Stimulated activated CD4-positive, alpha-beta T cell treated with anti-CD3 and anti-CD28 coated beads, Interleukin-1b, Interleukin-23, amount 100 ng/mL, for 4 hours (primary cell): Measurements from ENCODE around the gene PRR35.

ENCODE experiments used
- DNase-seq, 2 donors: peaks; one replicate each; pipeline ENCODE4 v3.0.0-alpha.2; 2020; ENCODE audit warnings: low read depth in 2 of 2

The PRR35 gene

DNA sequence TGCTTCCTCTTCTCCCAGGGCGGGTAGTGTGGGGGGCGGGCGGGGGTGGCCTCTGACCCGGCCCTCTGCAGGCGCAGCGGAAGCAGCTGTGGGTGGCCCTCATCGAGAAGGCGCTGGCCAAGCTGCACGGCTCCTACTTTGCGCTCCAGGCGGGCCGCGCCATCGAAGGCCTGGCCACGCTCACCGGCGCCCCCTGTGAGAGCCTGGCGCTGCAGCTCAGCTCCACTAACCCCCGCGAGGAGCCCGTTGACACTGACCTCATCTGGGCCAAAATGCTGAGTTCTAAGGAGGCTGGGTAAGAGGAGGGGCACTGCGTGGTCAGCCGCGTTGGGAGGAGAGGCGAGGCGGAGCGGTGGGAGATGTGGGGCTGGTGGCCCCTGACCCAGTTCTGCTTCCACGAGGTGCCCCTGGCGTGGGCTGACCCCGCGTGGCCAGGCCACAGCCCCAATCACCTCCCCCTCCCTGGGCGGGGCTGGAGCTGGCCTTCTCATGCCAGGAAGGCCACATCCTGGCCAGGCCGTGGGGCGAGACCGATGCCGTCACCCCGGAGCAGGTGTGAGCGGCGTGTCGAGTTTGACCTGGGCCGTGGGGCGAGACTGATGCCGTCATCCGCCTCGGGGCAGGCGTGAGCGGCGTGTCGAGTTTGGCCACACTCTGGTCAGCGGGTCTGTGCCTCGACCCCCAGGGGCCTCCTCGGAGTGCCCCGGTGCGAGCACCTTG, 10.5 kb upstream of the PRR35 start:
- no peak for DNase-seq

GRCh38 chr16:551210-551609, 9.0 kb upstream of the PRR35 start:
- DNase-seq: no peak

GRCh38 chr16:552171-552570, 8.0 kb upstream of the PRR35 start:
- no peak for DNase-seq

GRCh38 chr16:553601-554296, 6.4 kb upstream of the PRR35 start:
- DNase-seq: no peak

GRCh38 chr16:554297-554621, 5.9 kb upstream of the PRR35 start:
- DNase-seq: no peak

DNA sequence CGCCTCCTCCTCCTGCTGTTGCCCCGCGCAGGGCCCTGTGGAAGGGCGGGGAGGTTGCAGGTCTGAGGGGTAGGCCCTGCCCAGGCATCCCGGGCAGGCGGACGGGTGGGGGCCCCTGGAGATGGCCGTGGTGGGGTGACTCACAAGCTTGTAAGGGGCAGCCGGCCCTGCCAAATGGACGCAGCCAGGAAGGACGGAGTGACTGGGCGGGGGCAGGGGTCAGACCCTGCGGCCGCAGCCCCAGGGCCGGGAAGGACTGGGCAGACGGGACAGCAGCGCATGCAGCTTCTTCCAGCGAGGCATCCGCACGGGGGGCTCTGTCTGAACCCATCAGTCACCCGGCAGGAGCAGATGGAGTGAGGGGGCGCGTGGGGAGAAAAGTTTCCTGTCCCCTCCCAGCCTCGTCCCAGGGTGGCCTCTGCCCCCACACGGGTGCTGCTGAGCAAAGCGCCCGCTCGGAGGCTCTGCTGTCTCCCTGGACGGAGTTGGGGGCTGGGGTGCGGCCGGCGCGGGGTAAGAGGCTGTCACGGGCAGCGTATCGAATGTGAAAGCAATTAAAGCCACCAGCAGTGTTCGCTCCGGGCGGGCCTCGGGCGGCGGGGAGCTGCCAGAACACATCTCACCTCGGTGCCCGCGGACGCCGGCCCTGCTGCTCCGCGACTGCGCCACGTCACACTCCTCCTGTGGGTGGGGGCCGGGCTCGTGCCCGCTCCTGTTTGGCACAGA, 5.4 kb upstream of the PRR35 start:
- no peak for DNase-seq

DNA sequence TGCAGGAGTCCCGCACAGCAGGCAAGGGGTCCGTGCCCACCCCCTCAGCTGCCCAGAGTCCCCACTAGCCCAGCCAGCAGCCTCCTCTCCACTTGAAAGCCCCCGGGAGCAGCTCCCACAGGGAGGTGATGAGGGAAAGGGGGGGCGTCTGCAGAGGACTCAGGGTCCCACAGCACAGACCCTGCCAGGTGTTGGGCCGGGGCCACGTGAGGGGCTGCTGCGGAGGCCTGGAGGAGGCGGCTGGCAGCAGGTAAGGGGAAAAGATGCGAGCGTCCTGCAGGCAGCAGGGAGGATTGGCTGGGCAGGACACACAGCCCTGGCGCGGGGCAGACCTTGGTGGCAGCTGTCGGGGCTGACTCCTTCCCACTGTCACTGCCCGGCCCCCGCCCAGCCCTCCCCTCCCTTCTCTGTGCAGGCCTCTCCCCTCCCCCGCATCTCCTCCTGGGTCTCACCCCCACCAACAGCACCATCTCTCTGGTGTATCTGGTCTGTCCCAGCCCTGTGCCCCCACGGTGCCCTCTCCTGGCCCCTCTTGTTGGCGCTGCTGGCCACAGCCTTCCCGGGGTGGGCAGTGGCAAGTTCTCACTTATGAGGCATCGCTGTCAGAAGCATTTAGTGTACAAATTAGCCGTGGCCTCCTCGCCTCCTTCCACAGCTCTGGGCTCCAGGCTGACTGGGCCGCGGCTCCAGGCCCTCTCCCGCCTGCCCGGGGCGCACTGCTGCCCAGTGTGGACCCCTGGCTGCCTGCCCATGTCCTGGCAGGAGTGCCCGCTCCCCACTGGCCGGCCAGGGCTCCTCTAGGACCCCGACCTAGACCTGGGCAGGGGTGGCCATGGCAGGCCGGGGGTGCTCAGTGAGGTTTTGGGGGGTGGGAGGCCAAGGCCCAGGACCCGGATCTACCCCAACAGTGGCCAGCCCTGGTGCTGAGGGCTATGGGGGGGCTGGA, 4.4 kb upstream of the PRR35 start:
- DNase-seq: no peak

- no peak for DNase-seq
Observed at GRCh38 chr16:556474-557173, 3.6 kb upstream of the PRR35 start.

DNA sequence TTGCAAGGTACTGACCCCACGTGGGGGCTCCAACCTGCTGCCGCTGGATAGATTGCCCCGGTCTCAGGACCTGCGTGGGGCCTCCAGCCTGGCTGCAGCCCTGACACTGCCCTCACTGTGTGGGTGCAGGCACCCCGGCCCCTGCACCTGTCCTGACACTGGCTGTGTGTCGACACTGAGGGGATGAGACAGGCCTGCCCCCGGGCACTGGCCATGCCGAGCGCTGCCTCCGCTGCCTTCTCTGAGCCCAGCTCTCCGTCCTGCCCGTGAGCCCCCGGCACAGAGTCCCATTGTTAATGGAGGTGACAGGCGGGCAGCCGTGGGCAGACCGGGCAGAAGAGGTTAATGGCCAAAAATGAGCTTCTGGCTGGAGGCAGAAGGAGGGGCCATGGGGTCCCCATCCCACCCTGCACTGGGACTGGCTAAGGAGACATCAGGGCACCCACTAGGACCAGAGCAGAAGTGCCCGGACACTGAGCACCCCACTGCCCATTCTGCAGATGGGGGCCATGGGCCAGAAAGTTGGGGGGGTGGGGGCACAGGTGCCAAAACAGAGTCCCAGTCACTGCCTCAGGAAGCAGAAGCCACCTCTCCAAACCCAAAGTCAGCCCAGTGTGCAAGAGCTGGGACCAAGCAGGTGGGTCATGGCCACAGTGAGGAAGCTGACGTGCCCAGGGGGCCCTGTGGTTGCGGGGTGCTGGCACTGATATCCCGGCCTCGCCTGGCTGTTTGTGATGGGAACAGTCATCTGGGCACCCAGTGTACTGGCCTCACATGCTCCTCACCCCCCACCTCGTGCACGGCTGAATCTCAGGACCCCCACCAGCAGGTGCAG, 2.5 kb upstream of the PRR35 start:
- no peak for DNase-seq

- no peak for DNase-seq
Observed at GRCh38 chr16:558298-559020, 1.7 kb upstream of the PRR35 start.

GRCh38 chr16:559021-559380, 1.2 kb upstream of the PRR35 start:
- no peak for DNase-seq

DNA sequence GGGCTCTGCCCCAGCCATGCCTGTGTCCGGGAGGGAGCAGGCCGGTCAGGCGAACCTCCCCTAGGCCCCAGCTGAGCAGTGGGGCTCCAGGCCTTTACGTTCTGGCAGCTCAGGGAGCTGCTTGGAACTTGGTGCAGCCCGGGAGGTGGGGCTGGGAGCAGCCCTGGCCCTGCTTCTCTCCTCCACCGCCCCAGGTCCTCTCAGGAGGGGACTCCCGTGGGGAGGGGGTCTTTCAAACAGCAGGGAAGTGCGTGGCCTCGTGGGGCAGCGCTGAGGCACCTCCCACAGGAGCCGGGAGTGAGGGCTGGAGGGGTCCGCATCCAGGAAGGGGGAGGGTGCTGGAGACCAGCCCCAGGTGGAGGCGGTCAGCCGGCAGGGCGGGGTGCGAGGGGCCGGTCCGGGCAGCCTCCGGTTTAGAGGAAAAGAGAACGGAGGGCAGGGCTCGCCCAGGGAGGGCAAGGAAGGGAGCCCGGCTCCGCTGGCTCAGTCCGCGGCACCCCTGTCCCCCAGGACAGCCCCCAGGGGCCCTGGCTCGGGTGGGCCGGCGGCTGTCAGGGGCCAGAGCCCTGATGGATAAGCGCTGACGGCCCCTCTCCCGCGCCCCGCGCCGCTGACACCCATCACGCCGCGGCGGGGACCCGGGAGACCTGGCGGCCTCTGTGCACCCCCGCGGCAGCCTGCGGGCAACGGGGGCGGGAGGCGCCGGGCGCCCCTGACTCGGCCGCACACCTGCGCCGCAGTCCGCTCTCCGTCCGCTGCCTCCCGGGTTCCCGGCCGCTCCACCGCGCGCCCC, 587 bp upstream of the PRR35 start:
- no peak for DNase-seq

GRCh38 chr16:560701-561412, 663 bp downstream of the PRR35 start:
- DNase-seq: no peak

DNA sequence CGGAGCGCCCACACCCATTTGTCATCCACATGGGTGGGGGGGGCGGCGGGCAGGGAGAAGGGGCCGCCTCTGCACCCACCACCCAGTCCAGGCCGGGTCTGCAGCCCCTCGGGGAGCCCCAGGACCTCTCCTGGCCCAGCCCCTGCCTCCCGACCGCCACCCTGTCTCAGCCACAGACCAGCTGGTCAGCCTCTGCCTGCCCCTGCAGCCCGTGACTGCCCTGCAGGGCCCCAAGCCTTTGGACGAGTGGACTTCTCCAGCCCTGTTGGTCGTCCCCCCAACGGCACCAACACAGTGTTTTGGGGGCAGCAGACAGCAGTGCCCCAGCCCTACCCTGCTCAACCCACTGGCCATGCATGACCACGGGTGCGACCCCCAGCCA, 1.2 kb downstream of the PRR35 start:
- DNase-seq: no peak

DNA sequence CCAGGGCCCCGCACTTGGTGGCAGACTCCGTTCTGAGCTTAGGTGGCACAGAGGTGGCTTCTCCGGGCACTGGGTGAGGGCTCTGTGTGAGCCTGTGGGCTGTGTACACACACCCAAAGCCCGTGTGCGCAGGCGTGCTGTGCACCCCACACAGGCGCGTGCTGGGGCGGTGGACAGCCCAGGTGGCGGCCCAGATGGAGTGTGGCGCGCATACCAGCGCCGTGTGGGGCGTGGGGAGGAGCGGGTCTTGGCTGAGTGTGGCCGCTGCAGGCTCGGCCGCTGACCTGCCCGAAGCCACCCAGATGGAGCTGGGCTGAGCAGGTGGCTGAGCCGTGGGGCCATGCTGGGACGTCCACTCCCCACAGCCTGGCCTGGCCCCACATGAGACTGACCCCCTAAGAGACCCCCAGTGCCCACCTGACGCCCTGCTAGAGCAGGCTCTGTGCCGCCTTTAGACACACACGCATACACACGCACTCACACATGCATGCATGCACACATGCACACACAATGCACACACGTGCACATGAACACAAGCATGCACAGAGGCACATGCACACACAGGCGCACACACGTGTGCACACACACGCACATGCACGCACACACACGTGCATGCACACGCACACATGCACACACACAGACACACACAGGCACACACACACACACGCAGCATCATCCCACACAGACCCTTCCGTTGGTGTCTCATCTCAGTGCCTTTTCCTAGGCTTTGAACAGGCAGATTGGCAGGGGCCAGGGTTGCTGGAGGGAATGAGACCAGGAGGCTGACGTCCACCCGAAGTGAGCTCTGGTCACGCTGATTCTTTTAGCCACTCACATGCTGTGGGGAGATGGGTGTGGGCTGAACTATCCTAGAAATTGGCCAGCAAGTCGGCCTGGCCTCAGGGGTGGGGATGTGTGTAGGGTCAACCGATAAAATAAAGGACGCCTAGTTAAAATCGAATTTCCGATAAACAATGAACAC, 2.1 kb downstream of the PRR35 start:
- no peak for DNase-seq

- DNase-seq: no peak
Observed at GRCh38 chr16:563072-563644, 3.0 kb downstream of the PRR35 start.
